Uterus (tissue), 4 donors: ENCODE measurements around the gene ATG2A. TPM values are rescaled to one million over a fixed set of nuclear protein-coding genes. Genes with fewer than 3 reads are reported as not detected.
A peak's percentile ranks its signal among the peaks of the same experiment; 100 is the strongest.

Experiments
- DNase-seq, 2 donors: peaks; one replicate each; pipeline ENCODE4 v3.0.0-alpha.2; 2019 to 2020
- H3K27ac ChIP-seq, 2 donors: fragments of 200-600 bp; sonication (generic); 1 replicate in 1 of 2; 2 replicates in 1 of 2; pipeline ENCODE4 v1.5.1; 2016 to 2018
- H3K27me3 ChIP-seq, 2 donors: fragments of 200-600 bp; sonication (generic); one replicate each; pipeline ENCODE4 v1.5.1; 2018 to 2019; ENCODE audit warnings: control low read depth in 1 of 2
- H3K36me3 ChIP-seq, 2 donors: fragments of 200-600 bp; sonication (generic); one replicate each; pipeline ENCODE4 v1.5.1; 2019; ENCODE audit warnings: control low read depth in 1 of 2
- H3K4me1 ChIP-seq, 2 donors: fragments of 200-600 bp; sonication (generic); one replicate each; pipeline ENCODE4 v1.5.1; 2018 to 2019; ENCODE audit warnings: control low read depth in 1 of 2
- H3K4me3 ChIP-seq, 2 donors: fragments of 200-600 bp; sonication (generic); 1 replicate in 1 of 2; 2 replicates in 1 of 2; pipeline ENCODE4 v1.5.1; 2018 to 2019; ENCODE audit warnings: mild to moderate bottlenecking in 1 of 2
- H3K9me3 ChIP-seq, 2 donors: fragments of 200-600 bp; sonication (generic); one replicate each; pipeline ENCODE4 v1.5.1; 2019; ENCODE audit warnings: control low read depth in 1 of 2
- POLR2A ChIP-seq, 2 donors: fragments of 450-650 bp; IDR thresholded peaks; one replicate each; pipeline ENCODE4 v1.6.1; 2016; ENCODE audit warnings: antibody characterized with exemption in 2 of 2, mild to moderate bottlenecking in 1 of 2, moderate library complexity in 1 of 2
- intact Hi-C: fragments of 100-400 bp; cut with DNase I; formaldehyde crosslinking; loops from one replicate; pipeline ENCODE4 v1.15.1; 2023; ENCODE audit warnings: low total_unique reads
- total RNA-seq, 4 donors: library from RNA; depleted of rRNA in 3 of 4; stranded (reverse); fragments of >200 nt in 3 of 4; gene quantifications; one replicate each; pipeline versions ENCODE4 v1.1.0 to v1.2.4, GENCODE V29; 2014 to 2023
- TF ChIP-seq, protein P1 (sequence below), 4 experiments: fragments of 200-600 bp in 2 of 4; fragments of 450-650 bp in 2 of 4; sonication (generic) in 2 of 4; IDR thresholded peaks; one replicate each; pipeline ENCODE4 v1.5.1; 2016 to 2019; ENCODE audit warnings: antibody characterized with exemption in 4 of 4, mild to moderate bottlenecking in 2 of 4, moderate library complexity in 1 of 4
- donor health status: DM: yes; HTN: yes; CAD: no.

ATG2A gene
- total RNA-seq, 4 donors from 2014 or later: 6.8 to 39.6 (median 18.4) TPM

DNA sequence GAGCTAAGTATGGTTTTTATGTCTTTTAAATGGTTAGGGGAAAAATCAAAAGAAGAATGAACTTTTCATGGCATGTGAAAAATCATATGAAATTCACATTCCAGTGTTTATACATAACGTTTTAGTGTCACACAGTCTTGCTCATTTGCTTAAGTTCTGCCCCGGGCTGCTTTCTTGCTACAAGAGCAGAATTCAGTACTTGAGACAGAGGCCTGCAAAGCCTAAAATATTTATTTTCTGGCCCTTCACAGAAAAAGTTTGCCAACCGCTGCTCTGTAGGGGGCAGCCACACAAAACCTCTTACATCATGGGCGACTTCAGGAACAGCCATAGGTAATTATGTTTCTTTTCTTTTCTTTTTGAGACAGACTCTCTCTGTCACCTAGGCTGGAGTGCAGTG, 1.0 kb upstream of the ATG2A start:
- Histone ChIP-seq H3K36me3 (no peaks in the 10 kb centered on the region), H3K27ac (peak overlapping the region; percentile 87 to 95), H3K9me3 (no peaks in the 10 kb centered on the region), H3K27me3 (no peaks in the 10 kb centered on the region), H3K4me3 (peak overlapping the region; percentile 45 to 81), H3K4me1 (no peaks in the 10 kb centered on the region)
- DNase-seq: no peak
- TF ChIP-seq, protein P1, sequence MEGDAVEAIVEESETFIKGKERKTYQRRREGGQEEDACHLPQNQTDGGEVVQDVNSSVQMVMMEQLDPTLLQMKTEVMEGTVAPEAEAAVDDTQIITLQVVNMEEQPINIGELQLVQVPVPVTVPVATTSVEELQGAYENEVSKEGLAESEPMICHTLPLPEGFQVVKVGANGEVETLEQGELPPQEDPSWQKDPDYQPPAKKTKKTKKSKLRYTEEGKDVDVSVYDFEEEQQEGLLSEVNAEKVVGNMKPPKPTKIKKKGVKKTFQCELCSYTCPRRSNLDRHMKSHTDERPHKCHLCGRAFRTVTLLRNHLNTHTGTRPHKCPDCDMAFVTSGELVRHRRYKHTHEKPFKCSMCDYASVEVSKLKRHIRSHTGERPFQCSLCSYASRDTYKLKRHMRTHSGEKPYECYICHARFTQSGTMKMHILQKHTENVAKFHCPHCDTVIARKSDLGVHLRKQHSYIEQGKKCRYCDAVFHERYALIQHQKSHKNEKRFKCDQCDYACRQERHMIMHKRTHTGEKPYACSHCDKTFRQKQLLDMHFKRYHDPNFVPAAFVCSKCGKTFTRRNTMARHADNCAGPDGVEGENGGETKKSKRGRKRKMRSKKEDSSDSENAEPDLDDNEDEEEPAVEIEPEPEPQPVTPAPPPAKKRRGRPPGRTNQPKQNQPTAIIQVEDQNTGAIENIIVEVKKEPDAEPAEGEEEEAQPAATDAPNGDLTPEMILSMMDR (IDR thresholded peaks at IDR 0.05): peak in 1 of 4 experiments; percentile 20
- TF ChIP-seq POLR2A (IDR thresholded peaks at IDR 0.05): no peak
- intact Hi-C loops: no loop called here

- H3K4me3 ChIP-seq: peak overlapping the region; percentile 45 to 81
- no peak for DNase-seq
- no peaks in the 10 kb centered on the region for H3K36me3 ChIP-seq
- no peaks in the 10 kb centered on the region for H3K27me3 ChIP-seq
- no peaks in the 10 kb centered on the region for H3K4me1 ChIP-seq
- H3K27ac ChIP-seq: peak overlapping the region; percentile 87 to 95
- TF ChIP-seq POLR2A (IDR thresholded peaks at IDR 0.05): no peak
- TF ChIP-seq, protein P1 (IDR thresholded peaks at IDR 0.05): no peak
- H3K9me3 ChIP-seq: no peaks in the 10 kb centered on the region
- intact Hi-C loops: no loop called here
These were observed 620 bp upstream of the ATG2A start for GRCh38 chr11:64917663-64917995.

- peak overlapping the region; percentile 81 to 85 for H3K4me3 ChIP-seq
- TF ChIP-seq POLR2A (IDR thresholded peaks at IDR 0.05): no peak
- TF ChIP-seq, protein P1 (IDR thresholded peaks at IDR 0.05): no peak
- DNase-seq: peak; percentile 48 to 60
- H3K9me3 ChIP-seq: no peaks in the 10 kb centered on the region
- no peaks in the 10 kb centered on the region for H3K27me3 ChIP-seq
- no peaks in the 10 kb centered on the region for H3K36me3 ChIP-seq
- H3K27ac ChIP-seq: peak overlapping the region; percentile 69 to 87
- intact Hi-C loops: no loop called here
- no peaks in the 10 kb centered on the region for H3K4me1 ChIP-seq
These were observed 802 bp downstream of the ATG2A start for GRCh38 chr11:64916040-64916774.

DNA sequence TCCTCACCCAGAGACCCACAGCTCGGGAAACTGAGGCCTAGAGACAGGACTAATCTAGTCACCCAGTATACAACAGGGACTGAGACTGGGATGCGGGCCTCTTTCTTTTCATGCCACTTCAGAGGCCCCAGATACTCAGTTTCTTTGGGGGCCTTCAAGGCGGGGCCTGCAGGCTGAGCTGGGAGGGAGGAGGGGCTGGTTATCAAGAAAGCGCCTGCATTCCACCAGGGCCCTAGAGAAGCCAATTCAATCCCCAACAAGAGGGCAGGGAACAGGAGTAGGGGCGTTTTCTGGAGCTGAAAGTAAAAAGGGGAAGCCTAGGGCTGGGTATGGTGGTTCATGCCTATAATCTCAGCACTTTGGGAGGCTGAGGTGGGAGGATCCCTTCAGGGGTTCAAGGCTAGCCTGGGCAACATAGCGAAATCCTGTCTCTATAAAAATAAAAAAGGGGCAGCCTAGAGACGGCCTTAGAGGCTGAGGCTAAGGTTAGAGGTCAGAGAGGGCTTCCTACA, 1.6 kb downstream of the ATG2A start:
- H3K27me3 ChIP-seq: no peaks in the 10 kb centered on the region
- DNase-seq: no peak
- peak overlapping the region; percentile 69 to 87 for H3K27ac ChIP-seq
- TF ChIP-seq POLR2A (IDR thresholded peaks at IDR 0.05): no peak
- TF ChIP-seq, protein P1 (IDR thresholded peaks at IDR 0.05): no peak
- intact Hi-C loops: no loop called here
- no peaks in the 10 kb centered on the region for H3K4me1 ChIP-seq
- H3K36me3 ChIP-seq: no peaks in the 10 kb centered on the region
- H3K4me3 ChIP-seq: peak overlapping the region in 1 of 2 donors; percentile 85
- H3K9me3 ChIP-seq: no peaks in the 10 kb centered on the region

GRCh38 chr11:64914123-64914522, 2.9 kb downstream of the ATG2A start:
- intact Hi-C loops: no loop called here
- H3K36me3 ChIP-seq: no peaks in the 10 kb centered on the region

More at GRCh38 chr11:64914123-64914522, 2.9 kb downstream of the ATG2A start:
- H3K9me3 ChIP-seq: no peaks in the 10 kb centered on the region
- H3K4me3 ChIP-seq: no peak overlapping the region
- no peak for DNase-seq
- no peak for TF ChIP-seq POLR2A (IDR thresholded peaks at IDR 0.05)
- TF ChIP-seq, protein P1 (IDR thresholded peaks at IDR 0.05): no peak
- no peaks in the 10 kb centered on the region for H3K27me3 ChIP-seq
- H3K27ac ChIP-seq: no peak overlapping the region
- no peaks in the 10 kb centered on the region for H3K4me1 ChIP-seq
